Tibial nerve (tissue), 4 donors: Measurements from ENCODE around the gene IL36RN. TPM values are rescaled to one million over a fixed set of nuclear protein-coding genes. Genes with fewer than 3 reads are reported as not detected.

Experiments used
- DNase-seq, 2 donors: peaks; one replicate each; pipeline ENCODE4 v3.0.0-alpha.2; 2019; ENCODE audit warnings: low spot score in 2 of 2
- H3K27ac ChIP-seq, 4 donors: fragments of 200-600 bp; sonication (generic) in 3 of 4; one replicate each; pipeline ENCODE4 v1.5.1; 2017 to 2019; ENCODE audit warnings: mild to moderate bottlenecking in 1 of 4
- H3K27me3 ChIP-seq, 2 donors: fragments of 200-600 bp; sonication (generic) in 1 of 2; one replicate each; pipeline versions ENCODE4 v1.5.1 to v1.6.0; 2017 to 2019
- H3K36me3 ChIP-seq, 3 donors: fragments of 200-600 bp; sonication (generic); one replicate each; pipeline ENCODE4 v1.5.1; 2018 to 2019
- H3K4me1 ChIP-seq, 4 donors: fragments of 200-600 bp; sonication (generic) in 3 of 4; one replicate each; pipeline ENCODE4 v1.5.1; 2017 to 2019
- H3K4me3 ChIP-seq, 4 donors: fragments of 200-600 bp; sonication (generic) in 3 of 4; one replicate each; pipeline ENCODE4 v1.5.1; 2017 to 2019; ENCODE audit warnings: mild to moderate bottlenecking in 1 of 4, moderate library complexity in 1 of 4
- H3K9me3 ChIP-seq, 4 donors: fragments of 200-600 bp; sonication (generic) in 3 of 4; one replicate each; pipeline ENCODE4 v1.5.1; 2017 to 2019
- CTCF ChIP-seq, 5 experiments: fragments of 200-600 bp in 3 of 5; fragments of 450-650 bp in 2 of 5; sonication (generic) in 3 of 5; IDR thresholded peaks; one replicate each; pipeline ENCODE4 v1.5.1; 2016 to 2019; ENCODE audit warnings: antibody characterized with exemption in 5 of 5, mild to moderate bottlenecking in 3 of 5, moderate library complexity in 2 of 5
- EP300 ChIP-seq, 2 donors: sonication (generic); formaldehyde crosslinking; IDR thresholded peaks; one replicate each; pipeline ENCODE4 v1.6.1; 2017; ENCODE audit warnings: antibody characterized with exemption in 2 of 2, mild to moderate bottlenecking in 1 of 2
- POLR2A ChIP-seq, 2 donors: fragments of 450-650 bp; IDR thresholded peaks; one replicate each; pipeline ENCODE4 v1.6.1; 2017; ENCODE audit warnings: antibody characterized with exemption in 2 of 2, mild to moderate bottlenecking in 2 of 2, moderate library complexity in 2 of 2
- WGBS, 2 donors: methylation state at CpG; one replicate each; pipeline ENCODE4 v1.1.5; 2018; 5-methylcytosine and 5-hydroxymethylcytosine counted together
- total RNA-seq, 4 donors: library from RNA; depleted of rRNA; stranded (reverse); fragments of >200 nt; gene quantifications; one replicate each; pipeline ENCODE4 v1.1.0, GENCODE V29; 2016

IL36RN gene
- total RNA-seq, 4 donors from 2014 or later: not detected

GRCh38 chr2:113069676-113070605 is 10.9 kb downstream of the IL36RN start:
- Histone ChIP-seq H3K9me3 (peaks cover 0 to under 1% (median 0%) of the 10 kb centered on the region in 4 donors), H3K27me3 (no peaks in the 10 kb centered on the region), H3K4me3 (no peak overlapping the region), H3K36me3 (no peaks in the 10 kb centered on the region), H3K4me1 (no peaks in the 10 kb centered on the region), H3K27ac (no peak overlapping the region)
- TF ChIP-seq EP300 (IDR thresholded peaks at IDR 0.05) (no peak), CTCF (IDR thresholded peaks at IDR 0.05) (no peak), POLR2A (IDR thresholded peaks at IDR 0.05) (no peak)
- WGBS, 2 donors: 76 to 77% methylated on average over 4 of the region's 4 CpGs
- no peak for DNase-seq

GRCh38 chr2:113070606-113070975 is 11.6 kb downstream of the IL36RN start:
- DNase-seq: no peak
- Histone ChIP-seq H3K4me3 (no peak overlapping the region), H3K9me3 (no peaks in the 10 kb centered on the region), H3K27me3 (no peaks in the 10 kb centered on the region), H3K4me1 (no peaks in the 10 kb centered on the region), H3K36me3 (no peaks in the 10 kb centered on the region), H3K27ac (no peak overlapping the region)
- WGBS, 2 donors: 50 to 60% methylated on average over 1 of the region's 1 CpG
- TF ChIP-seq CTCF (IDR thresholded peaks at IDR 0.05) (no peak), EP300 (IDR thresholded peaks at IDR 0.05) (no peak), POLR2A (IDR thresholded peaks at IDR 0.05) (no peak)

- Histone ChIP-seq H3K4me3 (no peak overlapping the region), H3K4me1 (no peaks in the 10 kb centered on the region), H3K27me3 (no peaks in the 10 kb centered on the region), H3K27ac (no peak overlapping the region), H3K9me3 (no peaks in the 10 kb centered on the region), H3K36me3 (no peaks in the 10 kb centered on the region)
- no peak for DNase-seq
- whole genome bisulfite sequencing, 2 donors: 31 to 38% methylated on average over 4 of the region's 4 CpGs
- no peak for TF ChIP-seq POLR2A (IDR thresholded peaks at IDR 0.05)
- TF ChIP-seq CTCF (IDR thresholded peaks at IDR 0.05): no peak
- no peak for TF ChIP-seq EP300 (IDR thresholded peaks at IDR 0.05)
Measured at GRCh38 chr2:113072584-113072983, 13.6 kb downstream of the IL36RN start.

GRCh38 chr2:113073325-113073834 is 14.4 kb downstream of the IL36RN start:
- H3K36me3 ChIP-seq: no peaks in the 10 kb centered on the region
- H3K27me3 ChIP-seq: no peaks in the 10 kb centered on the region
- peaks cover 0 to 6% (median 0%) of the 10 kb centered on the region in 4 donors for H3K4me1 ChIP-seq
- no peak overlapping the region for H3K27ac ChIP-seq
- TF ChIP-seq EP300 (IDR thresholded peaks at IDR 0.05) (no peak), POLR2A (IDR thresholded peaks at IDR 0.05) (no peak), CTCF (IDR thresholded peaks at IDR 0.05) (no peak)
- H3K9me3 ChIP-seq: no peaks in the 10 kb centered on the region
- no peak for DNase-seq
- no peak overlapping the region for H3K4me3 ChIP-seq
- WGBS, 2 donors: 58 to 83% methylated on average over 2 to 3 of the region's 3 CpGs

- no peak overlapping the region for H3K27ac ChIP-seq
- WGBS, 2 donors: 71 to 80% methylated on average over 5 of the region's 5 CpGs
- peaks cover 0 to 13% (median 0%) of the 10 kb centered on the region in 4 donors for H3K4me1 ChIP-seq
- DNase-seq: no peak
- H3K36me3 ChIP-seq: no peaks in the 10 kb centered on the region
- no peaks in the 10 kb centered on the region for H3K9me3 ChIP-seq
- TF ChIP-seq POLR2A (IDR thresholded peaks at IDR 0.05) (no peak), EP300 (IDR thresholded peaks at IDR 0.05) (no peak), CTCF (IDR thresholded peaks at IDR 0.05) (no peak)
- no peaks in the 10 kb centered on the region for H3K27me3 ChIP-seq
- no peak overlapping the region for H3K4me3 ChIP-seq
Measured at GRCh38 chr2:113075030-113075429, 16.0 kb downstream of the IL36RN start.
